Thyroid gland (tissue), 4 donors: Measurements from ENCODE around the gene OTP.

Source experiments
- CTCF ChIP-seq, 6 experiments: fragments of 200-600 bp in 3 of 6; fragments of 450-650 bp in 3 of 6; sonication (generic) in 3 of 6; IDR thresholded peaks; one replicate each; pipeline ENCODE4 v1.5.1; 2016 to 2019; ENCODE audit warnings: antibody characterized with exemption in 6 of 6, mild to moderate bottlenecking in 2 of 6, inconsistent platforms in 1 of 6, moderate library complexity in 1 of 6
- POLR2A ChIP-seq, 2 donors: fragments of 450-650 bp; IDR thresholded peaks; one replicate each; pipeline ENCODE4 v1.6.1; 2017; ENCODE audit warnings: antibody characterized with exemption in 2 of 2, mild to moderate bottlenecking in 2 of 2, moderate library complexity in 1 of 2

- TF ChIP-seq CTCF (IDR thresholded peaks at IDR 0.05) (no peak), POLR2A (IDR thresholded peaks at IDR 0.05) (no peak)
Measured at GRCh38 chr5:77641963-77642737, 3.6 kb upstream of the OTP start.
